DMS53 treated with DMSO at 0.1 percent for 48 hours (cell line): ENCODE measurements around the gene DACT3.

Source experiments
- DNase-seq: peaks from one replicate; lab custom pipeline; 2025; ENCODE audit not compliant: unreplicated experiment; lab: John Stamatoyannopoulos, UW

The DACT3 gene, protein sequence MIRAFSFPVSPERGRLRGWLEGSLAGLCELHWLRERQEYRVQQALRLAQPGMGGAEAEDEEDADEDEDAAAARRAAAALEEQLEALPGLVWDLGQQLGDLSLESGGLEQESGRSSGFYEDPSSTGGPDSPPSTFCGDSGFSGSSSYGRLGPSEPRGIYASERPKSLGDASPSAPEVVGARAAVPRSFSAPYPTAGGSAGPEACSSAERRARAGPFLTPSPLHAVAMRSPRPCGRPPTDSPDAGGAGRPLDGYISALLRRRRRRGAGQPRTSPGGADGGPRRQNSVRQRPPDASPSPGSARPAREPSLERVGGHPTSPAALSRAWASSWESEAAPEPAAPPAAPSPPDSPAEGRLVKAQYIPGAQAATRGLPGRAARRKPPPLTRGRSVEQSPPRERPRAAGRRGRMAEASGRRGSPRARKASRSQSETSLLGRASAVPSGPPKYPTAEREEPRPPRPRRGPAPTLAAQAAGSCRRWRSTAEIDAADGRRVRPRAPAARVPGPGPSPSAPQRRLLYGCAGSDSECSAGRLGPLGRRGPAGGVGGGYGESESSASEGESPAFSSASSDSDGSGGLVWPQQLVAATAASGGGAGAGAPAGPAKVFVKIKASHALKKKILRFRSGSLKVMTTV

DNA sequence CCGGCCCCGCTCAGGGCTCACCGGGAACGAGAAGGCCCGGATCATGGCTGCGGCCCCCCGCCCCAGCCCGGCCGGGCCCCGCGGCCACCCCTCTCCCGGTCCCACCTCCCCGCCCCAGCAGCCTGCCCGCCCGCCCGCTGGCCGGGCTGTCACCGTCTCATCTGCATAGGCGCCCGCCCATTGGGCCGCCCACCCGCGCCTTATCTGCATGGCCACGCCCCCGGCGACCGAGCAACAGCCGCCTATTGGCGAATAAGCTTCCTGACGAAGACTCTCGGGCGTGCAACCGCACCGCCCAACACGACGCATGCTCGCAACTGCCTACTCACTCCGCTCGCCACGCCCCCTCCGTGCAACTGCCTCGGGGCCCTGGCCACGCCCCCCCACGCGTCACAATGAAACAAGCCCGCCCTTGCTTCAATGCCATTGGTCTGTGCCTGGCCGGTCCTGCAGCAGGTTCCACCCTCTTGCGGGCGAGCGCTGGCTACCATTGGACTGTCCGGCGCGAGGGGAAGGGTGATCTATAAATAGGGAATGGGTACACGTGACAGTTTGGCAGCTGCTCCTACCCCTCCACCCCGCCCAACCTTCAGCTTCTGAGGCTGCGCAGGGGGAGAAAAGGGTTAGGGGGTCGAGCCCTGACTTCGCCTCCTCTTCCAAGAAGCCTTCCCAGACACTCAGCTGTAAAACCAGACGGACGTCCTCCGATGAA, at the start of gene DACT3:
DACT3 (minus strand) TSS at position 163 of the 712 bp plus-strand sequence; CDS start at position 45, 118 bp downstream.
- DNase-seq: peak; percentile 99

DNA sequence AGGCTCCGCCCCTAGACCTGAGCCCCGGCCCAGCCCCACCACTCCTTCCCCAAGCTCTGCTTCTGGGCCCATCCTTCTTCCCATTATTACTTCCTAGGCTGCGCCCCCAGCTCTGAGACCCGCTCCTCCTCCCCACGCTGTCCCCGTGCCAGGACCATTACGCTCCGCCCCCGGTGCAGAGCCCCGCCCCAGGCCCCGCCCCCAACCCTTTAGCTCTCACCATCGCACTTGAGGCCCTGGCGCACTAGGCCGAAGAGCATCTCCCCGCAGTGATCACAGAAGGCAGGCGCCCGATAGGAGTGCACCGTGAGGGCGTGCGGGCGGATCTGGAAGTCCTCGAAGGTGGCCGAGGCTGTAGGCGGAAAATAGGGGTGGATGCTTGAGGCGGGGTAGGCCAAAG, 49.7 kb upstream of the DACT3 start:
- no peak for DNase-seq

DNA sequence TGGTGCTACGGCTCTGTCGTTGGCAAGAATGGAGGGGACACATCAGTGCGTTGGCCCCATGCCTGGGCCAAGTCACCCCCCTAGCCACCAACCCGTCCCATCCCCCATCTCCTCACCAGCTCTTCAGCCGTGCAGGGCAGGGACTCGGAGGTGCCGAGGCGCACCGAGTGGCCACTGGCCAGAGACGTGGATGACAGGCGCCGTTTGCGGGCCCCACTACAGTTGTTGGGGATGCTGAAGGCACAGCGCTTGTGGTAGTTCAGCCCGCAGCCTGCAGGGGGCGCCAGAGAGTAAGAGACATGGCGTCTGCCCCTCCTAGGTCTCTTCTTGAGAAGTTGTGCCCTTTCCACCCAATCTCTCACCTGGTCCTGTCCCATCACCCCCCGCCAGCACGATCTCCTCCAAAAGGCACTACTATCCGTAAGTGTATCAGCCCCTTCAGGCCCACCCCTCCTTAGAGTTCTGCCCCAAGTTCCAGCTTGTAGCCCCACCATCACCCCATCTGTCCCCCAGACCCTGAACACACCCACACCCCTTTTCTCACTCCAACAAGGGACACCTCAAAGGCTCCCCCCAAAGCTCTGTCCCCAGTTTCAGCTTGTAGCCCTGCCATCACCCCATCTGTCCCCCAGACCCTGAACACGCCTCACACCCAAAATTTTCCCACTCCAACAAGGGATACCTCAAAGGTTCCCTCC, 43.5 kb upstream of the DACT3 start:
- DNase-seq: peak; percentile 13

DNA sequence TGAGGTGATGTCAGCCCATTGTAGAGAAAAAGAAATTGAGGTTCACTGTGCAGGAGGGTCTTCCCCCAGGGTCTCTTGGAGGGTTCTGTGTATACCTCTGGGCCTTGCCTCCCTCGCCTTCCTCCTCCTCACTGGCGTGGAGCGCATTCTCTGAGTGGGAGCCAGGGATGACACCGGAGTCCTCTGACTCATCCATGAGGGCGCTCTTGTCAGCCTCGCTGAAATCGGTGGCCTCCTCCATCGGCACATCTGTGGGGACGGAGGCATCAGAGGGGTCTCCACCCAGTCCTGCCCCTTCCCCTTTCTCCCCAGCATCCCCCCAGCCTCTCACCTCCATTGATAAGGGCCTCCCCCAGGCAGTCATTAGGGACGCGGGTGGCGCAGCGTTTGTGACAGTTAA, 39.7 kb upstream of the DACT3 start:
- DNase-seq: no peak

DNA sequence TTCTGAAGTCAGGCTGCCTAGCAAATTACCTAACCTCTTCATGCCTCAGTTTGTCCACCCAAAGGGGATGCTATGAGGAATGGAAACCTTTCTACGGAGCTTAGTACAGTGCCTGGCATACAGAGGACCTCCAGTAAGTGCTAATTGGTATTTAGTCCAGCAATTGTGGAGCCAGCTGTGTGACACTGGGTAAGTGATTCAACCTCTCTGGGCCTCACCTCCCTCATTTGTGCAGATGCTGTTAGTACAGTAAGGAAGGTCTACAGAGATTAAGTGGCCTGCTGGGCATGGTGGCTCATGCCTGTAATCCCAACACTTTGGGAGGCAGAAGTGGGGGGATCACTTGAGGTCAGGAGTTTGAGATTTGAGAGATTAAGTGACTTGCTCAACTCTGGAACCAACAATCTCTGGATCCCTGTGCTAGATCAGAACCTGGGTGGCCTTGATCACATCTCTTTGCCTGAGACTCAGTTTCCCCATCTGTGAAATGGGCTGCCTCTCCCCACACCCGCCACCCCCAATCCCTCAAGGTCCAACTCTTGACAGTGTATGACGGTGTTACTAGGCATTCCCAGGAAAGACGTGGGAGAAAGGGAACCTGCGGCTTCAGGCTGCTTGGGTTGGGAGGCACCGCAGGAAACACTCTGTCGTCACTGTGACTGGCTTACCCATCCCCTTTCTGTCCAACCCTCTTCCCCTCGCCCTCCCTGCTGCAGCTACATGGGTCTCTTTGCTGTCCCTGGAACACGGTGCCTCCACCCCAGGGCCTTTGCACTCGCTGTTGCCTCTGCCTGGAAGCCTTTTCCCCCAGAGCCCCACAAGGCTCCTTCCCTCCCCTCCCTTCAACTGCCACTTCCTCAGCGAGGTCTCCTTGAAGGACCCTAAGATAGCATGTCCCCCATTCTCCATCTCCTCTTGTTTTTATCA, 37.7 kb upstream of the DACT3 start:
- DNase-seq: no peak

DNA sequence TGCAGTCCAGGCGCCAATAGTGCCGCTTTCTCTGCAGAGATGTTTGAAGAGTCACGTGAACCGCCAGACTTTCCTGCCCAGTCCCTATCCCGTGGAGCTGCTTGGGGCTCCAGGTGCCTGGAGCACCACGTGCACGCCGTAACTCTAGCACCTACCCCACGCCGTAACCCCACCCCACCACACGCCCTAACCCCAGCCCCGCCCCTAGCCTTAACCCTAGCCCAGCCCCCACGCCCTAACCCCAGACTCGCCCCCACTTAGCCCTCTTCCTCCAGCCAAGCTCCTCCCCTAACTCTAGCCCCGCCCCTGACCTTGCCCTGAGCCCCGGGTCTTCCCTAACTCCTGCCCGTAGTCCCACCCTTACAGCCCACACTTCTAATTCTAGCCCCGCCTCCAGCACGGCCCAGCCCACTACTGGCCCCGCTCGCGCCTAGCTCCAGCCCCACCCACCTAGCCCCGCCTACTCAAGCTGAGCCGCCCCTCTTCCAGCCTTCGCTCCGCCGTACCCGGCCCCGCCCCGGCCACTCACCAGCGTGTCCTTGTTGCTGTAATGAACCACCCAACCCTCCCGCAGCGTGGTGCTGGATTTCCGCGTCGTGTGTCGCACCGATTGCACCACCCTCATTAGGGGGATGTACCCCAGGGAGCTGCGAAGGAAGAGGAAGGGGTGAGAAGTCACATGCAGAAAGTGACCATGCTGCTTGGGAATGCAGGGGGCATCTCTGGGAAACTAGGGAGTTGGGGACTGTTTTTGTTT, 36.4 kb upstream of the DACT3 start:
- DNase-seq: no peak

DNA sequence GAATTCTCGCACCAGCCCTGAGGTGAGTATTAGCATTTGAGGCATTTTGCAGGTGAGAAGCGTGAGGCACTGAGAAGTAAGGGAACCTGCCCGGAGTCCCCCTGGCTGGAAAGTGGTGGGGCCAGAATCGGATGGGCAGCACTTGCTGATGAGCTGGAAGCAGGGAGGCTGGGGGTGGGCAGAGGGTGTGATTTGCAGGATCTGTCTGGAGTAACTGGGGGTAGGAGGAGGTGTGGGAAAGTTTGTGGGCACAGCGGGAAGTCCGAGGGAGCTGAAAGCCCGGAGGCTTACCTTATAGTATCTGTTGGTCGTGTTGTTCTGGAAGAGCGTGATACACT, 35.9 kb upstream of the DACT3 start:
- no peak for DNase-seq

DNA sequence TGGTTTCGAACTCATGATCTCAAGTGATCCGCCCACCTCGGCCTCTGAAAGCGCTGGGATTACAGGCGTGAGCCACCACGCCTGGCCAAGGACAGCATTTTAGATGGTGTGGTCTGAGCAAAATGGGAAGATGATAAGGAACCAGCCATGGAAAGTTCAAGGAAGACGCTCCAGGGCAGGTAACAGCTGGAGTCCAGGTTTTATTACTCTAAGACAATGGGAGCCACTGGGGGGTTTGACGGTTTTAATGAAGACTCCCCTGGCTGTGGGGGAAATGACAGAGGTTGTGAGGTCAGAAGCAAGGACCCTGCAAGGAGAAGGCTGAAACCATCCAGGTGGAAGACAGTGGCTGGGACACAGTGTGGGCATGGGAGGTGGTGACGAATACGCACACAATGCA, 35.1 kb upstream of the DACT3 start:
- no peak for DNase-seq

DNA sequence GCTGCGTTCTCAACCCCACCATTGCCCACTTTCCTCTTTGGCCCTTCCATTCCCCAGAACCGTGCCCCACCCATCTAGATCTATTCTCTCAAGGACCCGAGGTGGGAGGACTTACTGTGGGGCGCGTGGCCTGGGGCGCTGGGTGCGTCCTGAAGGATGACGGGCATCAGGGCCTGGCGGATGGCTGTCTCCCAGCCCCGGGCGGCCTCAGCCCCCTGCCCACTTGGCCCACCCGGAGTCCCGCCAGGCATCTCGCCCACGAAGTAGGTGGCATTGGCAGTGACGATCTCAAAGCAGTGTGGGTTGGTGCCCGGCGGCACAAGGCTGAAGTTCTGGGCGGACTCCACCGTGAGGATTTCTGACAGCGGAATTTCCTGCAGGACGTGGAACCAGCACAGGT, 32.8 kb upstream of the DACT3 start:
- DNase-seq: no peak

DNA sequence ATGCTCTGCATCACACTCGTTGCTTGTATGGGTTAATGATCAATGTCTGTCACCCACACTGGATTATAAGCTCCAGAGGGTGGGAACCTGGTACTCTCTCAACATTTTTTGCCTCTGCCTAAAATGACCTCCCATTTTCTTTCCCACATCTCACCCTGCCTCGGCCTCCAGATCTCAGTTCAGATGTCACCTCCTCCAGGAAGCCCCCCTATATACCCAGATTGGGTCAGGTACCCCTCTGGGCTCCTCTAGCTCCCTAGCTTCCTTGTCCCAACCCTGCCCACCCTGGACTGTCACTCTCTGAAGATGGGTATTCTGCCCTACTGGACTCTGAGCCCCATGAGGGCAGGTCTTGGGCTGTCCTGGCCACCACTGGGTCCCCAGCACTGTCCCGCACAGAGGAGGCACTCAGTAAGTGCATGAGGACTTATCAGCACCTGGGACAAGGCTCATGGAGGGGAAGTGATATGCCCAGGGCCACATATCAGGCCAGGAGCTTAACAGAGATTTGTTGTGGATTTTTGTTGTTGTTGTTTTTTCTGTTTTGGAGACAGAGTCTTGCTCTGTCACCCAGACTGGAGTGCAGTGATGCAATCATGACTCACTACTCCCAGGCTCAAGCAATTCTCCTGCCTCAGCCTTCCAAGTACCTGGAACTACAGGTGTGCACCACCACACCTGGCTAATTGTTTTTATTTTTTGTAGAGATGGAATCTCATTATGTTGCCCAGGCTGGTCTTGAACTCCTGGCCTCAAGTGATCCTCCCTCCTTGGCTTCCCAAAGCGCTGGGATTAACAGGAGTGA, 32.1 kb upstream of the DACT3 start:
- no peak for DNase-seq

DNA sequence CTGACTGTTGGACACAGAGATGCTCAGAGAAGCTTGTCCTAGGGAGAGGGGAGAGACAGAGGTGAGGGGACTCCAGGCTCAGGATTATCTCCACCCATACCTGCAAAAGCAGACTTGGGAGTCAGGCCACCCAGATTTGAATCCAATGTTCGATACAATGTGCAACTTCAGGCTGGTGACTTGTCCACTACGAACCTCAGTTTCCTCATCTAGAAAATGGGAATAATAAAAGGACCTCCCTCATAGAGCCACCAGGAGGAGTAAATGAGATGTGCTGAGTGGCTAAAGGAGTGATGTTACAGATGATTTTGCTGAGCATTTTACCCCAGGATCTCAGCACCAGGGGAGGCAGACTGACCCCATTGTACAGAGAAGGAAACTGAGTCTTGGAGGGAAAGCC, 31.0 kb upstream of the DACT3 start:
- DNase-seq: no peak

DNA sequence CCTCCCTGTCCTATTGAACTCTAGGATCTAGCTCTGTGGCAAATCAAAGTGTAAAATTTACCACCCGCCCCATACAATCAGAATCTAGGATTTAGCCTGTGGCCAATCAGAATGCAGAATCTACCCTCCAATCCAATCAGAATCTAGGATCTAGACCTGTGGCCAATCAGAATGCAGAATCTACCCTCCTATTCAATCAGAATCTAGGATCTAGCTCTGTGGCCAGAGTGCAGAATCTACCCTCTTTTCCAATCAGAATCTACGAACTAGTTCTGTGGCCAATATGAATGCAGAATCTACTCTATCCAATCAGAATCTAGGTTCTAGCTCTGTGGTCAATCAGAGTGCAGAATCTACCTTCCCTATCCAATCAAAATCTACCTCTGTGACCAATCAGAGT, 30.1 kb upstream of the DACT3 start:
- no peak for DNase-seq

DNA sequence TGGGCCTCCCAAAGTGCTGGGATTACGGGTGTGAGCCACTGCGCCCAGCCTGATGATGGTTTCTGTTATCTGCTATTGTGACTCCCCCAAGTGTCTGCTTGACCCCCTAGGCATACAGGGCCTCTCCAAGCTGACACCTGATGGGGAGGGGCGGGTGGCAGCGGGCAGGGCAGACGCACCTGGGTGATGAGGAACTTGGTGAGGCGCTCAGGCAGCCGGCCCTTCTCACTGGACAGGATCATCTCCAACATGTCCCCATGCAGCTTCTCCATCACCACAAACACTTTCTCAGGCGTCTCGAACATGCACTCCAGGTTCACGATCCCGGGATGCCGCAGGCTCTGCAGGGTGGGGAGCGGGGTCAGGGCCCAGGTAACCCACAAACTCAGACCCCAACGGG, 28.4 kb upstream of the DACT3 start:
- no peak for DNase-seq

DNA sequence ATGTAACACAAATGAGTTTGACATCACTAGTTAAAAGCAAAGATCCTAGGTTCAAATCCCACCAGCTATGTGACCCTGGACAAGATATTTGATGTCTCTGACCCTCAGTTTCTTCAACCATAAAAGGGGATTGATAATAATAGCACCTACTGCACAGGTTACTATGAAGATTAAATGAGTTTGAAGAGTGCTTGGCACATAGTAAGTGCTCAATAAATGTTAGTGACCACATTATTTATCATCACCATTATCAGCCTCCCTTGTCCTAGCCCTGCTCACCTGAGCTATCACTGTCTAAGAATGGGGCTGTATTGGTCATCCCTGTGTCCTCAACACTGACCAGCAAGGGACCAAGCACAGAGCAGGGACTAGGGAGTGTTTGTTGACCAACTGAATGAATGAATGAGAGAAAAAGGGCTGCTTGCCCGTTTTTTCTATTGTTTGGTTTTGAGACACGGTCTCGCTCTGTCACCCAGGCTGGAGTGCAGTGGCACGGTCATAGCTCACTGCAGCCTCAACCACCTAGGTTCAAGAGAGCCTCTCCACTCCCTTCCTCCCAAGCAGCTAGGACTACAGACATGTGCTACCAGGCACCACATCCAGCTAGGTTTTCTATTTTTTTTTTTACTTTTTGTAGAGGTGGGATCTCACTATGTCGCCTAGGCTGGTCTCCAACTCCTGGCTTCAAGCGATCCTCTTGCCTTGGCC, 26.6 kb upstream of the DACT3 start:
- DNase-seq: no peak

DNA sequence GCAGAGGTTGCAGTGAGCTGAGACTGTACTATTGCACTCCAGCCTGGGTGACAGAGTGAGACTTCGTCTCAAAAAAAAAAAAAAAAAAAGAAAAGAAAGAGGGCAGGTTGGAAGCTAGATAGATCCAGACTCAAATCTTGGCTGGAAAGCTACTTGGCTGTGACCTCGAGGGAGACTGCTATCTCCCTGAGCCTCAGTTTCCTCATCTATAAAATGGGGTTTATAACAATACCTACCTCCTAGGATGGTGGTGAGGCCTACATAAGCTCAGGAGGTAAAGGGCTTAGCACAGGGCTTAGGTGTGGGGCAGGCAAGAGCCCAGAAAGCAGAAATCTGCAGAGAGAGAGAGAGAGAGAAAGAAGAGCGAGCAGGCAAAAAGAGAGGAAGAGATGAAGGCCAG, 24.2 kb upstream of the DACT3 start:
- no peak for DNase-seq

DNA sequence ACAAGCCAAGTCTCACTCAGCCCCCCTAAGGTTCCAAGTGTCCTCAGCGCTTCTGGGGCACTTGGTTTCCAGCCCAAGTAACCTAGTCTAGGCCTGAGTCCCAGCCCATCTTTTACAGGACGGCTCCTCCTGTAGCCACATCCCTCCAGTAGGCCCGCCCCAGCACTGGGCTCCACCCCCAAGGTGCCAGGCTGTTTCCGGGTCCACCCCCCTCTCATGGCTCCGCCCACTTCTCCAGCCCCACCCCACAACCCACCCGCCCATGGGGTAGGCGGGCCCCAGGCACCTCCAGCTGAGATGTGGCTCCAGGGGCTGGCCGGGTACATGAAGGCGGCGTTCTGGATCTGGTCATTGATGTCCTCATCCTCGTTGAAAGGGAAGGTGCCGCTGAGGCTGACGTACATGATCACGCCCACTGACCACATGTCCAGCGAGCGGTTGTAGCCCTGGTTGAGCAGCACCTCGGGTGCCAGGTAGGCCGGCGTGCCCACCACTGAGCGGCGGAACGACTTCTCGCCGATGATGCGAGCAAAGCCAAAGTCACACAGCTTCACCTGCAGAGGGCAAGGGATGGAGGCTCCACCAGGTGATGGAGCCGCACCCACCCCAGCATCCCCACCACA, 17.2 kb upstream of the DACT3 start:
- DNase-seq: no peak

DNA sequence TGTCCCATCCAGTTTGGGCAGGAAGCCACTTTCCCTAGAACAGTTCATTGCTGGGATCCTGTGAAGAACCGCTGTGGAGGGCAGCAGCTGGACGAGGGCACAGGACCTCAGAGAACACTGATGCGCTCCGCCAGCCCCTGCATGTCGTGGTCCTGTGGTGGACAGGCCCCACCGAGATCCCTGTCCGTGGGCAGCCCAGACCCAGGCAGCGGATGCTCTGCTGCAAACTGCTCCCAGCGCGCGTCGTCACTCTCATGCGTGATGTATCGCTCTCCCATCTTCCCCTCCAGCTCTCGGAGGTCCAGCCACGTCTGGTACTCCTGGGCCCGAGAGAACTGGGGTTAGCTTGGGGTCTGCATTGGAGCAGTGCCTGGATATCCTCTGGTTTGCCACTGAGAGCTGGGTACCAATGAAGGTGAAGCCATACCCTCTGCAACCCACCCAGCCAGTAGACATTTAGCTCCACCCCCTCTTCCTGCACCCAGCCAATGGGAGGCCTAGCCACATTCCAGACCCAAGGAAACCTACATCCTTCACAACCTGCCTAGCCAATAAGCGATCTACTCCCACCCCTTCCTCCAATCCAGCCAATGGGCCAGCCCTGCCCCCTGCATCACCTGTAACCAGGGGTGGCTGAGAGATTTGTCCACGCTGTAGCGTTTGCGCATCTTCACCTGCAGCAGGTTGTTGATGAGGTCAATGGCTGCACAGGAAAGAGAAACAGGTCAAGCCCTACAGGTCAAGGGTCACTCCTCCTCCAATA, 13.6 kb upstream of the DACT3 start:
- DNase-seq: no peak
